GM12801 (cell line): ENCODE measurements around the gene IL1RN.

Source experiments
- CTCF ChIP-seq: IDR thresholded peaks from one replicate; pipeline ENCODE4 v1.5.1; 2011; ENCODE audit warnings: control low read depth; ENCODE audit not compliant: insufficient read length; ENCODE audit errors: extremely low read depth

Gene IL1RN

GRCh38 chr2:113098041-113098440, 29.4 kb upstream of the IL1RN start:
- no peak for TF ChIP-seq CTCF

- TF ChIP-seq CTCF, result no peak
Measured at GRCh38 chr2:113098532-113098931, 28.9 kb upstream of the IL1RN start.

GRCh38 chr2:113102133-113102532, 25.3 kb upstream of the IL1RN start:
- TF ChIP-seq CTCF, result no peak

GRCh38 chr2:113103277-113103676, 24.1 kb upstream of the IL1RN start:
- no peak for TF ChIP-seq CTCF

GRCh38 chr2:113104054-113104611, 23.3 kb upstream of the IL1RN start:
- TF ChIP-seq CTCF, result no peak

- no peak for TF ChIP-seq CTCF
Measured at GRCh38 chr2:113105047-113105785, 22.2 kb upstream of the IL1RN start.

GRCh38 chr2:113111121-113111520, 16.3 kb upstream of the IL1RN start:
- no peak for TF ChIP-seq CTCF
